ENCODE measurements around the gene HIVEP1.

GRCh38 chr6:12116264-12116800 lies 104.2 kb downstream of the HIVEP1 start:
- TF ChIP-seq CTCF (IDR thresholded peaks at IDR 0.05) (no peak), SIN3A (IDR thresholded peaks at IDR 0.05; ENCODE audit: borderline replicate concordance, insufficient read depth, low read depth, low read length) (no peak), POLR2AphosphoS5 (IDR thresholded peaks at IDR 0.05; ENCODE audit: low read depth, low read length) (no peak), REST (IDR thresholded peaks at IDR 0.05; ENCODE audit: insufficient read depth in 1 of 2, low read depth in 2 of 2, low read length in 1 of 2) (no peak)

Measured in Panc1 (cell line).